H1 (cell line): ENCODE data around the gene BCL2L14. TPM values are rescaled to one million over a fixed set of nuclear protein-coding genes. Genes with fewer than 3 reads are reported as not detected.

ENCODE experiments used
- CTCF ChIA-PET: fragments of 300-600 bp; sonication (Branson Sonifier 250); formaldehyde crosslinking; loops from one replicate; lab custom pipeline; 2021; ENCODE audit not compliant: partially characterized antibody; lab: Charles Lee
- POLR2A ChIA-PET: fragments of 300-600 bp; sonication (Branson Sonifier 250); formaldehyde crosslinking; loops from one replicate; lab custom pipeline; 2021; ENCODE audit warnings: inconsistent platforms; ENCODE audit not compliant: partially characterized antibody; lab: Charles Lee
- DNase-seq, 2 experiments: peaks; one replicate each; pipeline versions ENCODE4 v3.0.0 to v3.0.0-alpha.2; 2010 to 2022; ENCODE audit warnings: low spot score in 2 of 2, low read depth in 1 of 2, mixed read lengths in 1 of 2
- FAIRE-seq: peaks from 2 replicates; lab custom pipeline; 2011; peaks lifted over from hg19 to GRCh38; lab: Jason Lieb, UNC
- H2AFZ ChIP-seq: 2 replicates; pipeline ENCODE4 v1.8.1; 2012; ENCODE audit warnings: low read length, inconsistent platforms
- H2AK5ac ChIP-seq: 2 replicates; pipeline ENCODE4 v1.6.1; 2013; ENCODE audit warnings: low read depth, low read length
- H2BK120ac ChIP-seq: replicated peaks from 2 replicates; pipeline ENCODE3; 2013; ENCODE audit warnings: low read depth, low read length, inconsistent platforms
- H2BK12ac ChIP-seq: 2 replicates; pipeline ENCODE4 v1.6.1; 2013; ENCODE audit warnings: low read depth, low read length
- H2BK15ac ChIP-seq: 2 replicates; pipeline ENCODE4 v1.6.1; 2013; ENCODE audit warnings: low read length
- H2BK20ac ChIP-seq: 2 replicates; pipeline ENCODE4 v1.6.1; 2013; ENCODE audit warnings: low read length
- H2BK5ac ChIP-seq: 2 replicates; pipeline ENCODE4 v1.6.1; 2013; ENCODE audit warnings: low read depth, low read length
- H3K14ac ChIP-seq: 2 replicates; pipeline ENCODE4 v1.6.1; 2013; ENCODE audit warnings: inconsistent platforms; ENCODE audit not compliant: insufficient read length
- H3K18ac ChIP-seq: 2 replicates; pipeline ENCODE4 v1.6.1; 2013; ENCODE audit warnings: low read length; ENCODE audit errors: extremely low read depth
- H3K23ac ChIP-seq: 2 replicates; pipeline ENCODE4 v1.6.1; 2013; ENCODE audit warnings: inconsistent platforms; ENCODE audit not compliant: insufficient read length
- H3K23me2 ChIP-seq: 2 replicates; pipeline ENCODE4 v1.6.1; 2013; ENCODE audit warnings: low read depth, low read length
- H3K27ac ChIP-seq: 2 replicates; pipeline ENCODE4 v1.6.1; 2011; ENCODE audit warnings: low read depth, low read length, inconsistent platforms
- H3K27me3 ChIP-seq, 4 experiments: replicated peaks in 1 of 4; 1 replicate in 1 of 4; 2 replicates in 3 of 4; pipeline versions ENCODE4 v1.6.1 to v1.8.1; 2011 to 2013; ENCODE audit warnings: low read length in 3 of 4, mild to moderate bottlenecking in 3 of 4, inconsistent platforms in 2 of 4, mixed read lengths in 2 of 4, moderate library complexity in 1 of 4; ENCODE audit not compliant: control insufficient read depth in 3 of 4, insufficient read depth in 3 of 4; ENCODE audit errors: extremely low read depth in 1 of 4
- H3K36me3 ChIP-seq, 4 experiments: 2 replicates each; pipeline versions ENCODE4 v1.6.1 to v1.8.1; 2011 to 2013; ENCODE audit warnings: mild to moderate bottlenecking in 4 of 4, low read length in 3 of 4, moderate library complexity in 2 of 4, control low read depth in 1 of 4, inconsistent platforms in 1 of 4; ENCODE audit not compliant: insufficient read depth in 4 of 4, control insufficient read depth in 2 of 4
- H3K4ac ChIP-seq: replicated peaks from 2 replicates; pipeline ENCODE3; 2013; ENCODE audit warnings: low read length, low read depth, mixed read lengths, inconsistent platforms; ENCODE audit not compliant: insufficient read length
- H3K4me1 ChIP-seq, 4 experiments: replicated peaks in 1 of 4; 1 replicate in 1 of 4; 2 replicates in 3 of 4; pipeline versions ENCODE4 v1.6.1 to v1.8.1; 2011 to 2013; ENCODE audit warnings: low read length in 3 of 4, inconsistent platforms in 2 of 4, mixed read lengths in 1 of 4; ENCODE audit not compliant: insufficient read depth in 4 of 4, control insufficient read depth in 3 of 4
- H3K4me2 ChIP-seq, 2 experiments: 2 replicates each; pipeline versions ENCODE4 v1.6.1 to v1.8.1; 2011 to 2013; ENCODE audit warnings: low read depth in 2 of 2, low read length in 2 of 2, control low read depth in 1 of 2, inconsistent platforms in 1 of 2, mild to moderate bottlenecking in 1 of 2; ENCODE audit not compliant: insufficient read depth in 1 of 2
- H3K4me3 ChIP-seq, 4 experiments: fragments of 200-600, 300-600 bp in 1 of 4; sonication (generic), shearing (Covaris generic), sonication (Bioruptor Twin) in 1 of 4; 2 replicates each; pipeline versions ENCODE4 v1.5.1 to v1.8.1; 2011 to 2016; ENCODE audit warnings: low read length in 4 of 4, low read depth in 3 of 4, control low read depth in 2 of 4, inconsistent platforms in 2 of 4, mild to moderate bottlenecking in 2 of 4, mixed read lengths in 1 of 4, moderate library complexity in 1 of 4; ENCODE audit not compliant: insufficient read depth in 2 of 4; ENCODE audit errors: extremely low read depth in 1 of 4
- H3K56ac ChIP-seq: replicated peaks from 2 replicates; pipeline ENCODE3; 2013; ENCODE audit warnings: low read depth, mild to moderate bottlenecking, mixed read lengths, low read length, inconsistent platforms; ENCODE audit not compliant: insufficient read length
- H3K79me1 ChIP-seq: 2 replicates; pipeline ENCODE4 v1.6.1; 2013; ENCODE audit warnings: low read depth, low read length, control low read depth
- H3K79me2 ChIP-seq, 2 experiments: 2 replicates each; pipeline versions ENCODE4 v1.6.1 to v1.8.1; 2012 to 2013; ENCODE audit warnings: low read length in 2 of 2, mild to moderate bottlenecking in 2 of 2, inconsistent platforms in 1 of 2; ENCODE audit not compliant: insufficient read depth in 2 of 2, control insufficient read depth in 1 of 2
- H3K9ac ChIP-seq, 4 experiments: replicated peaks in 1 of 4; 1 replicate in 1 of 4; 2 replicates in 3 of 4; pipeline versions ENCODE4 v1.6.1 to v1.8.1; 2011 to 2013; ENCODE audit warnings: low read depth in 3 of 4, low read length in 3 of 4, control low read depth in 2 of 4, mild to moderate bottlenecking in 2 of 4, moderate library complexity in 2 of 4, inconsistent platforms in 1 of 4; ENCODE audit errors: extremely low read depth in 1 of 4
- H3K9me3 ChIP-seq, 2 experiments: 2 replicates each; pipeline versions ENCODE4 v1.6.1 to v1.8.1; 2012 to 2013; ENCODE audit warnings: mild to moderate bottlenecking in 2 of 2, moderate library complexity in 2 of 2, control low read depth in 1 of 2, inconsistent platforms in 1 of 2, low read depth in 1 of 2, low read length in 1 of 2, mixed read lengths in 1 of 2; ENCODE audit not compliant: insufficient read depth in 2 of 2
- H4K20me1 ChIP-seq, 2 experiments: replicated peaks in 1 of 2; 2 replicates each; pipeline versions ENCODE3 to v1.8.1; 2011 to 2013; ENCODE audit warnings: inconsistent platforms in 2 of 2, low read length in 2 of 2, mild to moderate bottlenecking in 1 of 2; ENCODE audit not compliant: insufficient read depth in 2 of 2, control insufficient read depth in 1 of 2
- H4K5ac ChIP-seq: 2 replicates; pipeline ENCODE4 v1.6.1; 2013; ENCODE audit warnings: low read length, low read depth, mixed read lengths, inconsistent platforms; ENCODE audit not compliant: insufficient read length
- H4K8ac ChIP-seq: 2 replicates; pipeline ENCODE4 v1.8.0; 2013; ENCODE audit warnings: mild to moderate bottlenecking, moderate library complexity, low read length, inconsistent platforms; ENCODE audit not compliant: insufficient read depth; ENCODE audit errors: extremely low read depth
- H4K91ac ChIP-seq: replicated peaks from 2 replicates; pipeline ENCODE3; 2013; ENCODE audit warnings: low read length, mixed read lengths, inconsistent platforms; ENCODE audit not compliant: insufficient read length
- ASH2L ChIP-seq: fragments of 200-600, 300-600 bp; sonication (generic); IDR thresholded peaks from one replicate; pipeline ENCODE4 v1.7.1; 2017; ENCODE audit warnings: low read length
- CHD1 ChIP-seq: IDR thresholded peaks from 2 replicates; pipeline ENCODE4 v1.6.1; 2012; ENCODE audit warnings: low read depth, low read length, improper control_type of control experiment
- EP300 ChIP-seq, 2 experiments: IDR thresholded peaks; 1 replicate in 1 of 2; 2 replicates in 1 of 2; pipeline ENCODE4 v1.6.1; 2011 to 2012; ENCODE audit warnings: low read depth in 2 of 2, low read length in 2 of 2, mild to moderate bottlenecking in 2 of 2, borderline replicate concordance in 1 of 2, inconsistent platforms in 1 of 2, moderate library complexity in 1 of 2
- NANOG ChIP-seq: IDR thresholded peaks from 2 replicates; pipeline ENCODE4 v1.6.1; 2011; ENCODE audit warnings: low read length, low read depth, mild to moderate bottlenecking, inconsistent platforms; ENCODE audit not compliant: insufficient read depth, poor library complexity, severe bottlenecking
- POLR2AphosphoS5 ChIP-seq: IDR thresholded peaks from 2 replicates; pipeline ENCODE4 v1.6.1; 2011; ENCODE audit warnings: low read depth, low read length
- RBBP5 ChIP-seq: IDR thresholded peaks from 2 replicates; pipeline ENCODE4 v1.7.1; 2012; ENCODE audit warnings: low read depth, mild to moderate bottlenecking, inconsistent platforms, low read length, moderate library complexity, borderline replicate concordance
- SAP30 ChIP-seq: fragments of 300-600 bp; sonication (generic); IDR thresholded peaks from 2 replicates; pipeline ENCODE4 v1.7.1; 2012; ENCODE audit warnings: low read length, moderate library complexity, mild to moderate bottlenecking, inconsistent platforms; ENCODE audit not compliant: insufficient read depth, insufficient replicate concordance
- TAF1 ChIP-seq: IDR thresholded peaks from 2 replicates; pipeline ENCODE4 v1.6.1; 2011; ENCODE audit warnings: mild to moderate bottlenecking, low read depth, low read length
- TBP ChIP-seq: IDR thresholded peaks from 2 replicates; pipeline ENCODE4 v1.6.1; 2011; ENCODE audit warnings: low read depth, low read length, improper control_type of control experiment
- ZNF274 ChIP-seq: IDR thresholded peaks from 2 replicates; pipeline ENCODE4 v1.7.0; 2012; ENCODE audit warnings: low read length, borderline replicate concordance; ENCODE audit errors: extremely low read depth
- WGBS, 2 experiments: shearing (Covaris generic) in 1 of 2; methylation state at CpG; one replicate each; pipeline versions ENCODE4 v1.1.6 to v1.1.7; 2013 to 2015; ENCODE audit warnings: low lambda C conversion rate in 2 of 2, mixed read lengths in 2 of 2, inconsistent platforms in 1 of 2, low coverage in 1 of 2, missing lambda C conversion rate in 1 of 2; ENCODE audit not compliant: insufficient replicate concordance in 2 of 2, insufficient coverage in 1 of 2, insufficient read length in 1 of 2; ENCODE audit errors: extremely low coverage in 1 of 2, missing lambda C conversion rate in 1 of 2; 5-methylcytosine and 5-hydroxymethylcytosine counted together
- polyA plus RNA-seq, 7 experiments: library from polyadenylated mRNA; depleted of rRNA in 3 of 7; stranded (reverse) in 5 of 7; unstranded in 2 of 7; fragments of >200 nt in 5 of 7; fragments of 200-250 nt in 2 of 7; gene quantifications; 1 replicate in 5 of 7; 2 replicates in 1 of 7; 4 replicates in 1 of 7; pipeline versions ENCODE4 v1.2.1 to v1.2.3, GENCODE V29; 2011 to 2013; ENCODE audit warnings: missing spikeins in 2 of 7, mixed read lengths in 2 of 7
- total RNA-seq: library from RNA; stranded (reverse); fragmentation: NEBNext Ultra II Directional; extraction: Animal tissue kit (Norgen Biotek cat#: 25700); gene quantifications from 2 replicates; pipeline ENCODE4 v1.2.1, GENCODE V29; 2021
- TF ChIP-seq, protein P1 (sequence below), 3 experiments: IDR thresholded peaks; 1 replicate in 2 of 3; 2 replicates in 1 of 3; pipeline versions ENCODE4 v1.5.1 to v1.6.1; 2011; ENCODE audit warnings: low read length in 3 of 3, mild to moderate bottlenecking in 3 of 3, inconsistent platforms in 2 of 3, low read depth in 1 of 3, moderate library complexity in 1 of 3; ENCODE audit not compliant: insufficient read depth in 1 of 3; ENCODE audit errors: control extremely low read depth in 1 of 3

Gene BCL2L14
- total and polyA plus RNA-seq, 2 of the 8 experiments (the other 6 are each of a cell fraction or from before 2014, with no cell fraction given), result 0.80 to 2.4 TPM

DNA sequence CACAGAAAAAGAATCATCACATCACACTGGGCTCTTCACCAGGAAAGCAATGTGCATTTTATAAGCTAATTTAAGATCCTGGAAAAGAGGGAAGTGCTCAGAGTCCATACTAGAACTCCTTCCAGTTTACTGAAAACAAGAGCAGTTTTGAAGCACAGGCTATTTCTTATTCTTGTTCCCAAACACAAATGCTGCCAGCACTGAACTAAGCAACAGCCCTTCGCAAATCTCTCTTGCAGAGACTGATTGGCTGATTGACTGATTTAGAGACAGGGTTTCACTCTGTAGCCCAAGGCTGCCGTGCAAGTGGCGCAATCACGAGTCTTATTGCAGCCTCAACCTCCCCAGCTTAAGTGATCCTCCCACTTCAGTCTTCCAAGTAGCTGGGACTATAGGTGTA, 44.8 kb downstream of the BCL2L14 start:
- peaks cover 0 to 19% (median 2%) of the 10 kb centered on the region in 4 experiments; a peak in 2 of 8 replicates for H3K36me3 ChIP-seq
- TF ChIP-seq NANOG, result no peak
- TF ChIP-seq ASH2L, result no peak
- TF ChIP-seq EP300 (IDR thresholded peaks at IDR 0.05; ENCODE audit: borderline replicate concordance in 1 of 2, low read depth in 2 of 2, low read length in 2 of 2), result no peak
- TF ChIP-seq TAF1, result no peak
- no peak for TF ChIP-seq RBBP5
- no peak for TF ChIP-seq SAP30
- no peak for TF ChIP-seq POLR2AphosphoS5
- TF ChIP-seq, protein P1, sequence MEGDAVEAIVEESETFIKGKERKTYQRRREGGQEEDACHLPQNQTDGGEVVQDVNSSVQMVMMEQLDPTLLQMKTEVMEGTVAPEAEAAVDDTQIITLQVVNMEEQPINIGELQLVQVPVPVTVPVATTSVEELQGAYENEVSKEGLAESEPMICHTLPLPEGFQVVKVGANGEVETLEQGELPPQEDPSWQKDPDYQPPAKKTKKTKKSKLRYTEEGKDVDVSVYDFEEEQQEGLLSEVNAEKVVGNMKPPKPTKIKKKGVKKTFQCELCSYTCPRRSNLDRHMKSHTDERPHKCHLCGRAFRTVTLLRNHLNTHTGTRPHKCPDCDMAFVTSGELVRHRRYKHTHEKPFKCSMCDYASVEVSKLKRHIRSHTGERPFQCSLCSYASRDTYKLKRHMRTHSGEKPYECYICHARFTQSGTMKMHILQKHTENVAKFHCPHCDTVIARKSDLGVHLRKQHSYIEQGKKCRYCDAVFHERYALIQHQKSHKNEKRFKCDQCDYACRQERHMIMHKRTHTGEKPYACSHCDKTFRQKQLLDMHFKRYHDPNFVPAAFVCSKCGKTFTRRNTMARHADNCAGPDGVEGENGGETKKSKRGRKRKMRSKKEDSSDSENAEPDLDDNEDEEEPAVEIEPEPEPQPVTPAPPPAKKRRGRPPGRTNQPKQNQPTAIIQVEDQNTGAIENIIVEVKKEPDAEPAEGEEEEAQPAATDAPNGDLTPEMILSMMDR (IDR thresholded peaks at IDR 0.05; ENCODE audit: control extremely low read depth in 1 of 3, insufficient read depth in 1 of 3, low read depth in 1 of 3, low read length in 3 of 3), result no peak
- no peak for TF ChIP-seq TBP
- TF ChIP-seq ZNF274, result no peak
- TF ChIP-seq CHD1, result no peak

More for the DNA sequence above, 44.8 kb downstream of the BCL2L14 start:
- H3K18ac ChIP-seq, result no peak overlapping the region
- no peak overlapping the region for H3K4me3 ChIP-seq
- no peak overlapping the region for H2BK20ac ChIP-seq
- no peaks in the 10 kb centered on the region for H3K9me3 ChIP-seq
- no peak overlapping the region for H3K4ac ChIP-seq
- H3K9ac ChIP-seq, result no peak overlapping the region
- H2BK120ac ChIP-seq, result no peak overlapping the region
- FAIRE-seq (no peak), DNase-seq (no peak)
- H3K4me1 ChIP-seq, result 0 out of 7 replicates have a peak, but pooled peaks cover 0 to 4% (median 0%) of the 10 kb centered on the region in 4 experiments
- H3K79me2 ChIP-seq, result no peaks in the 10 kb centered on the region
- H3K56ac ChIP-seq, result no peak overlapping the region
- ChIA-PET CTCF (interaction anchor here (0.6 to 0.9 kb wide), 2 partner anchors 234 to 772 kb away, joined by 3 read pairs; partner anchors contain the start of gene MANSC1), POLR2A (interaction anchor here (0.9 kb wide), 1 partner anchor 10 kb away, joined by 3 read pairs; no protein-coding TSS in a partner anchor)
- H2BK5ac ChIP-seq, result no peak overlapping the region
- H3K27me3 ChIP-seq, result no peaks in the 10 kb centered on the region
- no peak overlapping the region for H4K5ac ChIP-seq
- H2BK12ac ChIP-seq, result no peak overlapping the region
- H3K14ac ChIP-seq, result no peak overlapping the region
- H3K79me1 ChIP-seq, result no peaks in the 10 kb centered on the region
- no peak overlapping the region for H4K8ac ChIP-seq
- WGBS, 2 experiments, result 85% methylated on average over 4 of the region's 4 CpGs; no CpG with 5 or more reads in 1 of the 2 experiments
- no peaks in the 10 kb centered on the region for H4K20me1 ChIP-seq
- H3K4me2 ChIP-seq, result no peak overlapping the region
- H4K91ac ChIP-seq, result no peak overlapping the region
- no peak overlapping the region for H2BK15ac ChIP-seq
- H3K27ac ChIP-seq, result no peak overlapping the region
- H2AFZ ChIP-seq, result no peak overlapping the region
- H2AK5ac ChIP-seq, result no peak overlapping the region
- no peaks in the 10 kb centered on the region for H3K23me2 ChIP-seq
- no peak overlapping the region for H3K23ac ChIP-seq
